HCT116 (cell line): ENCODE results near the gene CASP8AP2. TPM values are rescaled to one million over a fixed set of nuclear protein-coding genes. Genes with fewer than 3 reads are reported as not detected.

ENCODE experiments used
- ATAC-seq: fragments of 200-7000 bp; cut with Tn5 transposase; 2 replicates; pipeline ENCODE4 v1.9.1; 2020; ENCODE audit warnings: mild to moderate bottlenecking, moderate library complexity
- BruUV-seq: library from RNA; stranded (reverse); fragments of 400-500 nt; replicated peaks from 2 replicates; lab custom pipeline; 2021; lab: Mats Ljungman, UMichigan
- CTCF ChIA-PET: fragments of 300-600 bp; sonication (Branson Sonifier 250); formaldehyde crosslinking; loops from one replicate; lab custom pipeline; 2021; ENCODE audit warnings: antibody characterized with exemption; lab: Charles Lee
- POLR2A ChIA-PET: fragments of 300-600, 350-600 bp; sonication (Branson Sonifier 250); formaldehyde crosslinking; loops from one replicate; lab custom pipeline; 2021; ENCODE audit warnings: antibody characterized with exemption; lab: Charles Lee
- RAD21 ChIA-PET, 2 experiments: fragments of 300-600 bp; sonication (Branson Sonifier 250); formaldehyde crosslinking; loops; one replicate each; lab custom pipeline; 2023; ENCODE audit warnings: low total read pairs in 2 of 2; ENCODE audit not compliant: uncharacterized antibody in 2 of 2, unreplicated experiment in 2 of 2, low non-redundant PET in 1 of 2; lab: Charles Lee
- DNase-seq: peaks from one replicate; pipeline ENCODE4 v3.0.0-alpha.2; 2010; ENCODE audit warnings: low read depth, low spot score
- H2AFZ ChIP-seq: fragments of 200-600 bp; shearing (Covaris generic), sonication (generic); 2 replicates; pipeline ENCODE4 v1.6.1; 2017; ENCODE audit warnings: low read depth, mixed run types, mixed read lengths, antibody characterized with exemption, low read length; ENCODE audit not compliant: poor library complexity, severe bottlenecking
- H3K27ac ChIP-seq: 2 replicates; pipeline ENCODE4 v1.5.1; 2012; ENCODE audit warnings: low read depth, low read length
- H3K27me3 ChIP-seq: fragments of 200-600 bp; sonication (generic); 2 replicates; pipeline ENCODE4 v1.6.1; 2016; ENCODE audit warnings: mixed run types, low read length, mixed read lengths; ENCODE audit not compliant: insufficient read depth
- H3K36me3 ChIP-seq, 2 experiments: fragments of 200-500 bp in 1 of 2; fragments of 200-600 bp in 1 of 2; sonication (Bioruptor generic) in 1 of 2; sonication (generic) in 1 of 2; 2 replicates each; pipeline versions ENCODE4 v1.5.1 to v1.6.1; 2014 to 2016; ENCODE audit warnings: low read length in 2 of 2, inconsistent platforms in 1 of 2, mixed read lengths in 1 of 2, mixed run types in 1 of 2; ENCODE audit not compliant: insufficient read depth in 2 of 2, control insufficient read depth in 1 of 2
- H3K4me1 ChIP-seq, 2 experiments: fragments of 200-600 bp in 1 of 2; sonication (generic) in 1 of 2; 2 replicates each; pipeline versions ENCODE4 v1.5.1 to v1.6.1; 2012 to 2017; ENCODE audit warnings: low read length in 2 of 2, inconsistent platforms in 1 of 2, mild to moderate bottlenecking in 1 of 2, mixed read lengths in 1 of 2, mixed run types in 1 of 2, moderate library complexity in 1 of 2; ENCODE audit not compliant: insufficient read depth in 2 of 2, control insufficient read depth in 1 of 2
- H3K4me2 ChIP-seq: fragments of 200-600 bp; sonication (generic); 2 replicates; pipeline ENCODE4 v1.6.1; 2017; ENCODE audit warnings: mixed run types, low read length, mixed read lengths
- H3K4me3 ChIP-seq, 2 experiments: fragments of 200-600 bp in 1 of 2; sonication (generic) in 1 of 2; replicated peaks in 1 of 2; 2 replicates each; pipeline ENCODE4 v1.5.1; 2011 to 2016; ENCODE audit warnings: low read length in 2 of 2, control low read depth in 1 of 2, low read depth in 1 of 2, mild to moderate bottlenecking in 1 of 2, mixed read lengths in 1 of 2, mixed run types in 1 of 2
- H3K79me2 ChIP-seq: fragments of 200-600 bp; sonication (generic); 2 replicates; pipeline ENCODE4 v1.6.1; 2017; ENCODE audit warnings: mild to moderate bottlenecking, mixed run types, low read length, moderate library complexity, mixed read lengths; ENCODE audit not compliant: insufficient read depth
- H3K9ac ChIP-seq: fragments of 200-600 bp; sonication (generic); 2 replicates; pipeline ENCODE4 v1.6.1; 2016; ENCODE audit warnings: low read length, mixed read lengths
- H3K9me2 ChIP-seq: fragments of 200-600 bp; sonication (generic), shearing (Covaris generic); 2 replicates; pipeline ENCODE4 v1.6.1; 2017; ENCODE audit warnings: mixed run types, mild to moderate bottlenecking, moderate library complexity; ENCODE audit not compliant: insufficient read depth
- H3K9me3 ChIP-seq, 2 experiments: fragments of 200-500 bp in 1 of 2; fragments of 200-600 bp in 1 of 2; sonication (Bioruptor generic) in 1 of 2; sonication (generic) in 1 of 2; 2 replicates each; pipeline ENCODE4 v1.6.1; 2014 to 2017; ENCODE audit warnings: low read length in 2 of 2, mixed read lengths in 2 of 2, inconsistent platforms in 1 of 2, low read depth in 1 of 2, mild to moderate bottlenecking in 1 of 2, mixed run types in 1 of 2, moderate library complexity in 1 of 2; ENCODE audit not compliant: control insufficient read depth in 1 of 2, insufficient read depth in 1 of 2
- H4K20me1 ChIP-seq: fragments of 200-600 bp; sonication (generic), shearing (Covaris generic); 2 replicates; pipeline ENCODE4 v1.6.1; 2017; ENCODE audit warnings: mixed run types, mild to moderate bottlenecking, moderate library complexity; ENCODE audit not compliant: insufficient read depth
- CEBPB ChIP-seq: IDR thresholded peaks from 2 replicates; pipeline ENCODE4 v1.6.1; 2012; ENCODE audit warnings: low read depth
- EGR1 ChIP-seq: IDR thresholded peaks from 2 replicates; pipeline ENCODE4 v1.6.1; 2012; ENCODE audit warnings: low read depth
- EZH2 ChIP-seq: fragments of 200-600 bp; sonication (generic); IDR thresholded peaks from 2 replicates; pipeline ENCODE4 v1.6.1; 2017; ENCODE audit warnings: antibody characterized with exemption, mixed run types
- EZH2phosphoT487 ChIP-seq: fragments of 200-600 bp; IDR thresholded peaks from 2 replicates; pipeline ENCODE4 v1.6.1; 2018; ENCODE audit warnings: antibody characterized with exemption, borderline replicate concordance
- FOSL1 ChIP-seq: IDR thresholded peaks from 2 replicates; pipeline ENCODE4 v1.6.1; 2012; ENCODE audit warnings: low read depth
- JUND ChIP-seq: IDR thresholded peaks from 2 replicates; pipeline ENCODE4 v1.6.1; 2012
- POLR2AphosphoS5 ChIP-seq: IDR thresholded peaks from 2 replicates; pipeline ENCODE4 v1.6.1; 2011; ENCODE audit warnings: mild to moderate bottlenecking, low read depth, low read length, moderate library complexity
- RAD21 ChIP-seq: IDR thresholded peaks from 2 replicates; pipeline ENCODE4 v1.6.1; 2012; ENCODE audit warnings: low read depth, mild to moderate bottlenecking
- SP1 ChIP-seq: IDR thresholded peaks from 2 replicates; pipeline ENCODE4 v1.6.1; 2012; ENCODE audit warnings: low read depth
- SRF ChIP-seq: IDR thresholded peaks from 2 replicates; pipeline ENCODE4 v1.6.1; 2012; ENCODE audit warnings: low read depth
- TCF7L2 ChIP-seq: IDR thresholded peaks from 2 replicates; pipeline ENCODE4 v1.7.0; 2011; ENCODE audit warnings: borderline replicate concordance, inconsistent platforms; ENCODE audit not compliant: insufficient read depth, insufficient read length; ENCODE audit errors: extremely low read depth
- YY1 ChIP-seq: IDR thresholded peaks from 2 replicates; pipeline ENCODE4 v1.6.1; 2011; ENCODE audit warnings: low read length, low read depth, moderate library complexity, mild to moderate bottlenecking; ENCODE audit not compliant: insufficient replicate concordance; ENCODE audit errors: extremely low read depth
- ZFX ChIP-seq: fragments of 450-650 bp; IDR thresholded peaks from 2 replicates; pipeline ENCODE4 v1.6.1; 2017
- ZNF274 ChIP-seq: fragments of 200-500 bp; sonication (Bioruptor generic); IDR thresholded peaks from 2 replicates; pipeline ENCODE4 v1.6.1; 2014; ENCODE audit warnings: mild to moderate bottlenecking, low read depth, low read length, inconsistent platforms
- intact Hi-C: fragments of 100-400 bp; cut with micrococcal nuclease; formaldehyde crosslinking; loops from 2 replicates; pipeline ENCODE4 v1.10.0; 2022
- total RNA-seq: library from RNA; stranded (reverse); gene quantifications from one replicate; pipeline ENCODE4 v1.2.1, GENCODE V29; 2021; ENCODE audit not compliant: unreplicated experiment
- TF ChIP-seq, protein P1 (sequence below), 3 experiments: fragments of 200-600 bp in 1 of 3; sonication (generic) in 1 of 3; IDR thresholded peaks in 2 of 3; conservative IDR thresholded peaks in 1 of 3; 2 replicates each; pipeline ENCODE4 v1.5.1; 2012 to 2017; ENCODE audit warnings: low read depth in 2 of 3, low read length in 2 of 3, antibody characterized with exemption in 1 of 3, borderline replicate concordance in 1 of 3, control low read depth in 1 of 3, mild to moderate bottlenecking in 1 of 3, mixed read lengths in 1 of 3, mixed run types in 1 of 3, moderate library complexity in 1 of 3; ENCODE audit not compliant: insufficient read depth in 1 of 3
- TF ChIP-seq, protein P2 (sequence below): IDR thresholded peaks from 2 replicates; pipeline ENCODE4 v1.6.1; 2012
- TF ChIP-seq, protein P3 (sequence below): IDR thresholded peaks from 2 replicates; pipeline ENCODE4 v1.6.1; 2011; ENCODE audit warnings: mild to moderate bottlenecking, low read length, moderate library complexity; ENCODE audit not compliant: insufficient replicate concordance; ENCODE audit errors: extremely low read depth
- TF ChIP-seq, protein P4 (sequence below): IDR thresholded peaks from 2 replicates; pipeline ENCODE4 v1.6.1; 2012

Gene CASP8AP2
- total RNA-seq, 1 experiment from 2014 or later = 18.6 TPM

DNA sequence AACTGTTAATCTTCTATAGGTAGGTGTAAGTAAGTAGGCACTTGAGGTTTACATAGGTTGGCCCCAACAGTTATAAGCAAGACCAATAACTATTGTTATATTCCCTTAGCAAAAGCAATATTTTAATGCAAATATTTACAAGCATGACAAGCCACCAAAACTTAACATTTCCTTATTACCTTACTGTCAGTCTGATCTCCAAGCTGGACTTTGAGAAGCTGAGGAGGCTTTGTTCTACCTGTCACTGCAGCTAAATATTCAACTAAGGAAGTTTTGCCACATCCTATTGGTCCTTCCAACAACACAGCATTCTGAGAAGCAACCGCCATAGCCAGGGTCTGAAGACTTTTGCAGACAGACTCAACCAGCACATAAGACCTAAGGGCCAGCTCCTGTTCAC, 39.7 kb upstream of the CASP8AP2 start:
- Histone ChIP-seq H3K27ac (no peak overlapping the region), H3K9me3 (no peaks in the 10 kb centered on the region), H3K9ac (no peak overlapping the region), H3K9me2 (no peaks in the 10 kb centered on the region), H3K79me2 (peaks cover 47% of the 10 kb centered on the region), H3K36me3 (peaks cover 31 to 60% of the 10 kb centered on the region in 2 experiments), H2AFZ (no peak overlapping the region), H3K27me3 (no peaks in the 10 kb centered on the region), H3K4me3 (no peak overlapping the region), H4K20me1 (no peaks in the 10 kb centered on the region), H3K4me1 (no peaks in the 10 kb centered on the region), H3K4me2 (no peak overlapping the region)
- intact Hi-C loops = loop anchor here (10.0 kb wide), 1 partner anchor 355 kb away; the partner anchor contains the start of gene ANKRD6
- ChIA-PET CTCF (no interaction called here), RAD21 (no interaction called here), POLR2A (no interaction called here)
- no peak for TF ChIP-seq ZNF274
- TF ChIP-seq, protein P1, sequence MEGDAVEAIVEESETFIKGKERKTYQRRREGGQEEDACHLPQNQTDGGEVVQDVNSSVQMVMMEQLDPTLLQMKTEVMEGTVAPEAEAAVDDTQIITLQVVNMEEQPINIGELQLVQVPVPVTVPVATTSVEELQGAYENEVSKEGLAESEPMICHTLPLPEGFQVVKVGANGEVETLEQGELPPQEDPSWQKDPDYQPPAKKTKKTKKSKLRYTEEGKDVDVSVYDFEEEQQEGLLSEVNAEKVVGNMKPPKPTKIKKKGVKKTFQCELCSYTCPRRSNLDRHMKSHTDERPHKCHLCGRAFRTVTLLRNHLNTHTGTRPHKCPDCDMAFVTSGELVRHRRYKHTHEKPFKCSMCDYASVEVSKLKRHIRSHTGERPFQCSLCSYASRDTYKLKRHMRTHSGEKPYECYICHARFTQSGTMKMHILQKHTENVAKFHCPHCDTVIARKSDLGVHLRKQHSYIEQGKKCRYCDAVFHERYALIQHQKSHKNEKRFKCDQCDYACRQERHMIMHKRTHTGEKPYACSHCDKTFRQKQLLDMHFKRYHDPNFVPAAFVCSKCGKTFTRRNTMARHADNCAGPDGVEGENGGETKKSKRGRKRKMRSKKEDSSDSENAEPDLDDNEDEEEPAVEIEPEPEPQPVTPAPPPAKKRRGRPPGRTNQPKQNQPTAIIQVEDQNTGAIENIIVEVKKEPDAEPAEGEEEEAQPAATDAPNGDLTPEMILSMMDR (IDR thresholded peaks at IDR 0.05 in 2 of 3, conservative IDR thresholded peaks at IDR 0.05 in 1 of 3; ENCODE audit: borderline replicate concordance in 1 of 3, insufficient read depth in 1 of 3, low read depth in 2 of 3, low read length in 2 of 3) = no peak
- no peak for TF ChIP-seq RAD21
- no peak for TF ChIP-seq CEBPB
- TF ChIP-seq JUND = no peak
- TF ChIP-seq, protein P2, sequence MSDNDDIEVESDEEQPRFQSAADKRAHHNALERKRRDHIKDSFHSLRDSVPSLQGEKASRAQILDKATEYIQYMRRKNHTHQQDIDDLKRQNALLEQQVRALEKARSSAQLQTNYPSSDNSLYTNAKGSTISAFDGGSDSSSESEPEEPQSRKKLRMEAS = no peak
- no peak for TF ChIP-seq SP1
- TF ChIP-seq EZH2 = no peak
- no peak for TF ChIP-seq POLR2AphosphoS5
- TF ChIP-seq, protein P3, sequence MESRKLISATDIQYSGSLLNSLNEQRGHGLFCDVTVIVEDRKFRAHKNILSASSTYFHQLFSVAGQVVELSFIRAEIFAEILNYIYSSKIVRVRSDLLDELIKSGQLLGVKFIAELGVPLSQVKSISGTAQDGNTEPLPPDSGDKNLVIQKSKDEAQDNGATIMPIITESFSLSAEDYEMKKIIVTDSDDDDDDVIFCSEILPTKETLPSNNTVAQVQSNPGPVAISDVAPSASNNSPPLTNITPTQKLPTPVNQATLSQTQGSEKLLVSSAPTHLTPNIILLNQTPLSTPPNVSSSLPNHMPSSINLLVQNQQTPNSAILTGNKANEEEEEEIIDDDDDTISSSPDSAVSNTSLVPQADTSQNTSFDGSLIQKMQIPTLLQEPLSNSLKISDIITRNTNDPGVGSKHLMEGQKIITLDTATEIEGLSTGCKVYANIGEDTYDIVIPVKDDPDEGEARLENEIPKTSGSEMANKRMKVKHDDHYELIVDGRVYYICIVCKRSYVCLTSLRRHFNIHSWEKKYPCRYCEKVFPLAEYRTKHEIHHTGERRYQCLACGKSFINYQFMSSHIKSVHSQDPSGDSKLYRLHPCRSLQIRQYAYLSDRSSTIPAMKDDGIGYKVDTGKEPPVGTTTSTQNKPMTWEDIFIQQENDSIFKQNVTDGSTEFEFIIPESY = no peak
- TF ChIP-seq EGR1 = no peak
- no peak for TF ChIP-seq TCF7L2
- TF ChIP-seq, protein P4, sequence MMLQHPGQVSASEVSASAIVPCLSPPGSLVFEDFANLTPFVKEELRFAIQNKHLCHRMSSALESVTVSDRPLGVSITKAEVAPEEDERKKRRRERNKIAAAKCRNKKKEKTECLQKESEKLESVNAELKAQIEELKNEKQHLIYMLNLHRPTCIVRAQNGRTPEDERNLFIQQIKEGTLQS = no peak
- TF ChIP-seq ZFX = no peak
- no peak for TF ChIP-seq FOSL1
- no peak for TF ChIP-seq SRF
- TF ChIP-seq EZH2phosphoT487 = no peak
- TF ChIP-seq YY1 = no peak
- no peak for ATAC-seq
- no TSS peak for BruUV-seq
- DNase-seq = no peak
